ENCODE results near the gene BICRA.

DNA sequence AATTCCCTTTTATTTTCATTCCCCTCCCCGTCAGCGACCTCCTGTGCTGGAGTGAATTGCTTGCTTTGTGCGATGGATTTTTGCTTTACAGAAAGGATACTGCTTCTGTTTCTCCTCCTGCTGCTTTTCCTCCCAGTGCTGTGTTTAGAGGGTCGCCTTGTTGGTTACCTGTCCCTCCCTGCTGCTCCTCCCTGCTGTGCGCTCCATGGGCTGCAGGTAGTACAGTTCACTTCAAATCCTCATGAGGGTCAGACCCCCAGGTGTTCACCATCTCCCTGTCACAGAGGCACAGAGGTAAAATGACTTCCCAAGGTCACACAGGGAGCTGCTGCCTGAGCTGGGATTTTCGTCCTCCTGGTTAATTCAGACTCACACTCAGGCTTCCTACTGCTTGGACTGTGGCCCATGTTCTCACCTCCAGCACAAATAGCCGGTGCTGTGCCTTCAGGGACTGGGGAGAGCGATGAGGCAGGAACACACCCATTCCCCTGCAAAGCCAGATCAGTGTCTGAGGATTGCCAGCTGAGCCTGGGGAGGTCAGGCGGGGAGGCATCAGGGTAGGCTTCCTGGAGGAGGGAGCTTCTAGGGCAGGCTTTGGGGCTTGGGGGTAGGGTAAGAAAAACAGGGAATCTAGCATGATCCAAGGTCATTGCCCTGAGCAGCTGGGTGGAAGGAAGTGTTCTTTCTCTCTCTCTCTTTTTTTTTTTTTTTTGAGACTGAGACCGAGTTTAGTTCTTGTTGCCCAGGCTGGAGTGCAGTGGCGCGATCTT lies 14.4 kb downstream of the BICRA start:
- TF ChIP-seq, protein P1, sequence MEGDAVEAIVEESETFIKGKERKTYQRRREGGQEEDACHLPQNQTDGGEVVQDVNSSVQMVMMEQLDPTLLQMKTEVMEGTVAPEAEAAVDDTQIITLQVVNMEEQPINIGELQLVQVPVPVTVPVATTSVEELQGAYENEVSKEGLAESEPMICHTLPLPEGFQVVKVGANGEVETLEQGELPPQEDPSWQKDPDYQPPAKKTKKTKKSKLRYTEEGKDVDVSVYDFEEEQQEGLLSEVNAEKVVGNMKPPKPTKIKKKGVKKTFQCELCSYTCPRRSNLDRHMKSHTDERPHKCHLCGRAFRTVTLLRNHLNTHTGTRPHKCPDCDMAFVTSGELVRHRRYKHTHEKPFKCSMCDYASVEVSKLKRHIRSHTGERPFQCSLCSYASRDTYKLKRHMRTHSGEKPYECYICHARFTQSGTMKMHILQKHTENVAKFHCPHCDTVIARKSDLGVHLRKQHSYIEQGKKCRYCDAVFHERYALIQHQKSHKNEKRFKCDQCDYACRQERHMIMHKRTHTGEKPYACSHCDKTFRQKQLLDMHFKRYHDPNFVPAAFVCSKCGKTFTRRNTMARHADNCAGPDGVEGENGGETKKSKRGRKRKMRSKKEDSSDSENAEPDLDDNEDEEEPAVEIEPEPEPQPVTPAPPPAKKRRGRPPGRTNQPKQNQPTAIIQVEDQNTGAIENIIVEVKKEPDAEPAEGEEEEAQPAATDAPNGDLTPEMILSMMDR (IDR thresholded peaks at IDR 0.05) = no peak
- no peak for TF ChIP-seq POLR2A (IDR thresholded peaks at IDR 0.05)
